ENCODE measurements around the gene ACSS3. TPM values are rescaled to one million over a fixed set of nuclear protein-coding genes. Genes with fewer than 3 reads are reported as not detected.

Gene ACSS3
- total RNA-seq, 1 experiment from 2014 or later: 0.70 TPM

DNA sequence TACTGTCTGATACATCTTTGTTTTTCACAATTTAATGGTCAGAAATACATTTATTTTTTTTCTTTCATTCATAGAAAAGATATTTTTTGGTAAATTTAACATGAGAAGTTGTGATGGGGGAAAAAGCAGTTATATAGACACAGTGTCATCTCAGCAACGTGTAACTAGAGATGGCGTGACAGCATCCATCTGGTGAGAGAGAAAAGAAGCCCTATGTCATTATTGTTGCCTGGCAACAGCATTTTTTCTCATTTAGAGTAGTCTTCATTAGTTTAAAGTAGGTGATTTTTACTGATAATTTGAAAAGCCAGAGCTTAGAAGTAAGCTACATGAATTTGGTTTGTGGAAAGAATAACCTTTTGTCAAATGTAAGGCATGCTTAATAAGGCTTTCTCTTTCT is 128.6 kb downstream of the ACSS3 start:
- H3K36me3 ChIP-seq (ENCODE audit: control insufficient read depth, insufficient read depth, low read length): no peaks in the 10 kb centered on the region
- H3K4me3 ChIP-seq (ENCODE audit: low read depth, low read length): no peak overlapping the region
- H3K27me3 Mint-ChIP-seq (ENCODE audit: insufficient read depth, unreplicated experiment): no peaks in the 10 kb centered on the region
- H3K9me3 ChIP-seq: no peaks in the 10 kb centered on the region
- peak overlapping the region; percentile 45 for H3K27ac Mint-ChIP-seq (ENCODE audit: unreplicated experiment)
- intact Hi-C loops (cut with micrococcal nuclease; ENCODE audit: unreplicated experiment): no loop called here
- no peaks in the 10 kb centered on the region for H3K9me3 Mint-ChIP-seq (ENCODE audit: unreplicated experiment)
- CTCF ChIA-PET: no interaction called here
- peaks cover 18% of the 10 kb centered on the region for H3K4me1 Mint-ChIP-seq (ENCODE audit: low read depth, unreplicated experiment)
- POLR2A ChIA-PET: no interaction called here
- no peak overlapping the region for H3K4me3 Mint-ChIP-seq (ENCODE audit: unreplicated experiment)
- H3K4me1 ChIP-seq: peaks cover 45% of the 10 kb centered on the region
- no peaks in the 10 kb centered on the region for H3K27me3 ChIP-seq (replicated peaks; ENCODE audit: control insufficient read depth, insufficient read depth, low read length)
- no TSS peak for BruUV-seq (replicated peaks)
- TF ChIP-seq, protein P1, sequence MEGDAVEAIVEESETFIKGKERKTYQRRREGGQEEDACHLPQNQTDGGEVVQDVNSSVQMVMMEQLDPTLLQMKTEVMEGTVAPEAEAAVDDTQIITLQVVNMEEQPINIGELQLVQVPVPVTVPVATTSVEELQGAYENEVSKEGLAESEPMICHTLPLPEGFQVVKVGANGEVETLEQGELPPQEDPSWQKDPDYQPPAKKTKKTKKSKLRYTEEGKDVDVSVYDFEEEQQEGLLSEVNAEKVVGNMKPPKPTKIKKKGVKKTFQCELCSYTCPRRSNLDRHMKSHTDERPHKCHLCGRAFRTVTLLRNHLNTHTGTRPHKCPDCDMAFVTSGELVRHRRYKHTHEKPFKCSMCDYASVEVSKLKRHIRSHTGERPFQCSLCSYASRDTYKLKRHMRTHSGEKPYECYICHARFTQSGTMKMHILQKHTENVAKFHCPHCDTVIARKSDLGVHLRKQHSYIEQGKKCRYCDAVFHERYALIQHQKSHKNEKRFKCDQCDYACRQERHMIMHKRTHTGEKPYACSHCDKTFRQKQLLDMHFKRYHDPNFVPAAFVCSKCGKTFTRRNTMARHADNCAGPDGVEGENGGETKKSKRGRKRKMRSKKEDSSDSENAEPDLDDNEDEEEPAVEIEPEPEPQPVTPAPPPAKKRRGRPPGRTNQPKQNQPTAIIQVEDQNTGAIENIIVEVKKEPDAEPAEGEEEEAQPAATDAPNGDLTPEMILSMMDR (IDR thresholded peaks at IDR 0.05; ENCODE audit: insufficient read depth in 1 of 2, low read depth in 1 of 2, low read length in 1 of 2, severe bottlenecking in 1 of 2, unreplicated experiment in 1 of 2): no peak
- H3K36me3 Mint-ChIP-seq (ENCODE audit: insufficient read depth, unreplicated experiment): no peaks in the 10 kb centered on the region
- no peak for DNase-seq

- intact Hi-C loops (cut with micrococcal nuclease; ENCODE audit: unreplicated experiment): no loop called here
- POLR2A ChIA-PET: no interaction called here
- H3K4me3 Mint-ChIP-seq (ENCODE audit: unreplicated experiment): no peak overlapping the region
Observed at GRCh38 chr12:81207173-81207572, 129.3 kb downstream of the ACSS3 start.

GRCh38 chr12:81207664-81208063 is 129.8 kb downstream of the ACSS3 start:
- H3K4me3 Mint-ChIP-seq (ENCODE audit: unreplicated experiment): no peak overlapping the region
- intact Hi-C loops (cut with micrococcal nuclease; ENCODE audit: unreplicated experiment): no loop called here
- Histone ChIP-seq H3K4me3 (ENCODE audit: low read depth, low read length) (no peak overlapping the region), H3K36me3 (ENCODE audit: control insufficient read depth, insufficient read depth, low read length) (no peaks in the 10 kb centered on the region), H3K4me1 (peaks cover 45% of the 10 kb centered on the region), H3K9me3 (no peaks in the 10 kb centered on the region), H3K27me3 (replicated peaks; ENCODE audit: control insufficient read depth, insufficient read depth, low read length) (no peaks in the 10 kb centered on the region)
- no TSS peak for BruUV-seq (replicated peaks)
- no peaks in the 10 kb centered on the region for H3K27me3 Mint-ChIP-seq (ENCODE audit: insufficient read depth, unreplicated experiment)
- H3K4me1 Mint-ChIP-seq (ENCODE audit: low read depth, unreplicated experiment): peaks cover 25% of the 10 kb centered on the region
- CTCF ChIA-PET: no interaction called here
- DNase-seq: no peak
- POLR2A ChIA-PET: no interaction called here
- no peaks in the 10 kb centered on the region for H3K36me3 Mint-ChIP-seq (ENCODE audit: insufficient read depth, unreplicated experiment)
- H3K27ac Mint-ChIP-seq (ENCODE audit: unreplicated experiment): no peak overlapping the region
- H3K9me3 Mint-ChIP-seq (ENCODE audit: unreplicated experiment): no peaks in the 10 kb centered on the region
- TF ChIP-seq, protein P1 (IDR thresholded peaks at IDR 0.05; ENCODE audit: insufficient read depth in 1 of 2, low read depth in 1 of 2, low read length in 1 of 2, severe bottlenecking in 1 of 2, unreplicated experiment in 1 of 2): no peak

More at GRCh38 chr12:81207173-81207572, 129.3 kb downstream of the ACSS3 start:
- Mint-ChIP-seq H3K27ac (ENCODE audit: unreplicated experiment) (no peak overlapping the region), H3K27me3 (ENCODE audit: insufficient read depth, unreplicated experiment) (no peaks in the 10 kb centered on the region), H3K9me3 (ENCODE audit: unreplicated experiment) (no peaks in the 10 kb centered on the region), H3K36me3 (ENCODE audit: insufficient read depth, unreplicated experiment) (no peaks in the 10 kb centered on the region), H3K4me1 (ENCODE audit: low read depth, unreplicated experiment) (peaks cover 24% of the 10 kb centered on the region)
- peaks cover 45% of the 10 kb centered on the region for H3K4me1 ChIP-seq
- CTCF ChIA-PET: no interaction called here
- TF ChIP-seq, protein P1 (IDR thresholded peaks at IDR 0.05; ENCODE audit: insufficient read depth in 1 of 2, low read depth in 1 of 2, low read length in 1 of 2, severe bottlenecking in 1 of 2, unreplicated experiment in 1 of 2): no peak
- DNase-seq: no peak
- no peaks in the 10 kb centered on the region for H3K27me3 ChIP-seq (replicated peaks; ENCODE audit: control insufficient read depth, insufficient read depth, low read length)
- no peaks in the 10 kb centered on the region for H3K9me3 ChIP-seq
- no peaks in the 10 kb centered on the region for H3K36me3 ChIP-seq (ENCODE audit: control insufficient read depth, insufficient read depth, low read length)
- no TSS peak for BruUV-seq (replicated peaks)
- H3K4me3 ChIP-seq (ENCODE audit: low read depth, low read length): no peak overlapping the region

Data from Caco-2 (cell line).